GM19395 (cell line): ENCODE results near the gene OTUB2.

Experiments used
- ATAC-seq: cut with Tn5 transposase; IDR thresholded peaks from one replicate; pipeline ENCODE4 v1.9.1; 2021; ENCODE audit warnings: mild to moderate bottlenecking, moderate library complexity; ENCODE audit not compliant: unreplicated experiment

OTUB2 gene

GRCh38 chr14:94089479-94089878 lies 63.3 kb downstream of the OTUB2 start:
- no peak for ATAC-seq

DNA sequence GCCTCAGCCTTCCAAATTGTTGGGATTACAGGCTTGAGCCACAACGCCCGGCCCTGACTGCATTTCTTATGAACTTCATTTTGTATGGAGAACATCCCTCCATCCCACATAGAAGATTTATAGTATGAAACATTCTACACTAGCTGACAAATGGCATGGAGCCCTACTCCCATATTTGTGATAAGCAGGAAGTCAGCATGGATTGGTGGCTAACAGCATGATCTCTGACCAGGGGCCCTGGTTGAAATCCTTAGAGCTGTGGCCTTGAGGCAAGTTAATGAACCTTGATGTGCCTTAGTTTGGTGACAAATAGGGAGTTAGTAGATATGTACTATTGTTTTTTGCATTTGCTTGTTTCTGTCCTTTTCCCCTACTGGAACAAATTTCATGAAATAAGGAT lies 67.3 kb downstream of the OTUB2 start:
- ATAC-seq, result no peak

DNA sequence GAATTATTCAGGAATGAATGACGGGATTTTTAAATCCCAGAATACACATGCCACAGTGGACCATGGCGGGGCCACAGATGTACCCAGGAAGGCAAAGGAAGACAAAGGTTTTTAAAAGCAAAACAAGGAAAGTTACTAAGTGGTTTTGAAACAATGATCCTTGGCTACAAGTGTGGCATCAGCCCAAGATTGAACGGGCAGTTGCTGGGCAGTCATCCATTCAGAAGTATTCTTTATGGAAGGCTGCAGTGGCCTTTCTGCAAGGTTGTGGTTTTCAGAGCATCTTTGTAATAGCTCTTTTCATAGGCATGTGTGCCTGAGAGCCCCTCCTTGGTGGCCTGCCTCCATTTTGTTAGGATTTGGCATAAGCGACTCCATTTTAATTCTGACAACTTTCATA lies 71.0 kb downstream of the OTUB2 start:
- no peak for ATAC-seq
